Activated effector memory CD4-positive, alpha-beta T cell treated with anti-CD3 and anti-CD28 coated beads, Interleukin-2, amount 50 U/mL, for 16 hours (primary cell): ENCODE data around the gene RABGAP1L.
"Not testable (repeated sequence)": the region's sequence is repeated elsewhere in the genome, so short reads cannot be mapped to it uniquely, and the experiment has no call there.

ENCODE experiments used
- DNase-seq: peaks from one replicate; pipeline ENCODE4 v3.0.0-alpha.2; 2020

The RABGAP1L gene

GRCh38 chr1:174682419-174683008 lies 523.2 kb downstream of the RABGAP1L start:
- no peak for DNase-seq

GRCh38 chr1:174686213-174686612 lies 526.9 kb downstream of the RABGAP1L start:
- no peak for DNase-seq

- no peak for DNase-seq
Measured at GRCh38 chr1:174689524-174689923, 530.2 kb downstream of the RABGAP1L start.

GRCh38 chr1:174690266-174690665 lies 530.9 kb downstream of the RABGAP1L start:
- no peak for DNase-seq

GRCh38 chr1:174692313-174692712 lies 533.0 kb downstream of the RABGAP1L start:
- no peak for DNase-seq

- DNase-seq, result no peak
Measured at GRCh38 chr1:174693085-174693484, 533.8 kb downstream of the RABGAP1L start.

- DNase-seq, result not testable (repeated sequence)
Measured at GRCh38 chr1:174693539-174693938, 534.2 kb downstream of the RABGAP1L start.

GRCh38 chr1:174696026-174696821 lies 536.9 kb downstream of the RABGAP1L start:
- no peak for DNase-seq

- no peak for DNase-seq
Measured at GRCh38 chr1:174700314-174700713, 541.0 kb downstream of the RABGAP1L start.

- DNase-seq, result no peak
Measured at GRCh38 chr1:174700775-174701174, 541.5 kb downstream of the RABGAP1L start.

- DNase-seq, result no peak
Measured at GRCh38 chr1:174701565-174701964, 542.2 kb downstream of the RABGAP1L start.

GRCh38 chr1:174702011-174702410 lies 542.7 kb downstream of the RABGAP1L start:
- DNase-seq, result no peak

GRCh38 chr1:174703309-174703708 lies 544.0 kb downstream of the RABGAP1L start:
- no peak for DNase-seq

- DNase-seq, result no peak
Measured at GRCh38 chr1:174704300-174704699, 545.0 kb downstream of the RABGAP1L start.

- no peak for DNase-seq
Measured at GRCh38 chr1:174710868-174711845, 551.8 kb downstream of the RABGAP1L start.

GRCh38 chr1:174711848-174712247 lies 552.5 kb downstream of the RABGAP1L start:
- not testable (repeated sequence) for DNase-seq

- DNase-seq, result no peak
Measured at GRCh38 chr1:174712541-174712940, 553.2 kb downstream of the RABGAP1L start.

GRCh38 chr1:174713796-174714195 lies 554.5 kb downstream of the RABGAP1L start:
- DNase-seq, result no peak

GRCh38 chr1:174719194-174719593 lies 559.9 kb downstream of the RABGAP1L start:
- DNase-seq, result no peak

GRCh38 chr1:174720618-174721017 lies 561.3 kb downstream of the RABGAP1L start:
- DNase-seq, result no peak

- no peak for DNase-seq
Measured at GRCh38 chr1:174721246-174721645, 561.9 kb downstream of the RABGAP1L start.

GRCh38 chr1:174723816-174724215 lies 564.5 kb downstream of the RABGAP1L start:
- no peak for DNase-seq

GRCh38 chr1:174724219-174724618 lies 564.9 kb downstream of the RABGAP1L start:
- DNase-seq, result no peak
